K562 (cell line): ENCODE results near the gene SND1. TPM values are rescaled to one million over a fixed set of nuclear protein-coding genes. Genes with fewer than 3 reads are reported as not detected.

Source experiments
- ATAC-seq: fragments of 200-7000 bp; cut with Tn5 transposase; 3 replicates; pipeline ENCODE4 v1.9.1; 2020; ENCODE audit warnings: moderate library complexity
- BruUV-seq: library from RNA; stranded (reverse); fragments of 400-500 nt; replicated peaks from 2 replicates; lab custom pipeline; 2021; lab: Mats Ljungman, UMichigan
- CTCF ChIA-PET: fragments of 300-600 bp; formaldehyde crosslinking; extraction: SDS; loops from one replicate; lab custom pipeline; 2021; ENCODE audit warnings: low intra/inter-chr PET ratio; lab: Yijun Ruan, JAX
- POLR2A ChIA-PET: fragments of 300-600, 350-650 bp; sonication (Branson Sonifier 250); formaldehyde crosslinking; extraction: SDS; loops from one replicate; lab custom pipeline; 2021; ENCODE audit warnings: antibody characterized with exemption, inconsistent platforms; lab: Yijun Ruan, JAX
- DNase-seq, 4 experiments: peaks; one replicate each; pipeline versions ENCODE4 v3.0.0 to v3.0.0-alpha.2; 2011 to 2018; ENCODE audit warnings: low spot score in 3 of 4, mixed read lengths in 3 of 4; ENCODE audit errors: extremely low read depth in 1 of 4
- FAIRE-seq: peaks from 2 replicates; lab custom pipeline; 2011; peaks lifted over from hg19 to GRCh38; lab: Jason Lieb, UNC
- H2AFZ ChIP-seq: 2 replicates; pipeline ENCODE4 v1.6.0; 2011; ENCODE audit warnings: low read depth, low read length, control low read depth, inconsistent platforms
- H3K27ac ChIP-seq: fragments of 200-600 bp; 3 replicates; pipeline ENCODE4 v1.8.0; 2011; ENCODE audit warnings: low read depth, mild to moderate bottlenecking, control low read depth, inconsistent platforms, low read length, moderate library complexity, mixed read lengths; ENCODE audit errors: extremely low read depth
- H3K27me3 ChIP-seq, 2 experiments: fragments of 300-600 bp in 1 of 2; 2 replicates in 1 of 2; 3 replicates in 1 of 2; pipeline versions ENCODE4 v1.6.0 to v1.8.0; 2011; ENCODE audit warnings: inconsistent platforms in 2 of 2, low read length in 2 of 2, mild to moderate bottlenecking in 1 of 2, mixed read lengths in 1 of 2, moderate library complexity in 1 of 2; ENCODE audit not compliant: control insufficient read depth in 2 of 2, insufficient read depth in 2 of 2
- H3K36me3 ChIP-seq: fragments of 300-600 bp; 3 replicates; pipeline ENCODE4 v1.8.0; 2011; ENCODE audit warnings: mild to moderate bottlenecking, low read length, inconsistent platforms; ENCODE audit not compliant: control insufficient read depth, insufficient read depth
- H3K4me1 ChIP-seq, 2 experiments: fragments of 200-600 bp in 1 of 2; replicated peaks in 1 of 2; 2 replicates in 1 of 2; 3 replicates in 1 of 2; pipeline versions ENCODE4 v1.5.1 to v1.8.0; 2011; ENCODE audit warnings: inconsistent platforms in 2 of 2, low read length in 2 of 2, mild to moderate bottlenecking in 1 of 2, mixed read lengths in 1 of 2, moderate library complexity in 1 of 2; ENCODE audit not compliant: control insufficient read depth in 2 of 2, insufficient read depth in 2 of 2
- H3K4me2 ChIP-seq: 2 replicates; pipeline ENCODE4 v1.6.1; 2011; ENCODE audit warnings: low read length, control low read depth, inconsistent platforms, mixed read lengths; ENCODE audit not compliant: insufficient read depth
- H3K4me3 ChIP-seq: fragments of 200-600 bp; sonication (generic), shearing (Covaris generic); 2 replicates; pipeline ENCODE4 v1.5.1; 2016; ENCODE audit warnings: control low read depth, inconsistent platforms
- H3K79me2 ChIP-seq: fragments of 200-600 bp; 3 replicates; pipeline ENCODE4 v1.8.0; 2011; ENCODE audit warnings: low read length, inconsistent platforms; ENCODE audit not compliant: control insufficient read depth, insufficient read depth
- H3K9ac ChIP-seq, 2 experiments: 2 replicates each; pipeline versions ENCODE4 v1.6.0 to v1.6.1; 2011; ENCODE audit warnings: low read depth in 2 of 2, low read length in 2 of 2, control low read depth in 1 of 2, inconsistent platforms in 1 of 2, mild to moderate bottlenecking in 1 of 2, mixed read lengths in 1 of 2; ENCODE audit not compliant: insufficient read depth in 1 of 2
- H3K9me1 ChIP-seq: one replicate; pipeline ENCODE4 v1.6.0; 2011; ENCODE audit warnings: inconsistent platforms, mild to moderate bottlenecking, low read length, moderate library complexity; ENCODE audit not compliant: control insufficient read depth, insufficient read depth
- H3K9me3 ChIP-seq: replicated peaks from 2 replicates; pipeline ENCODE4 v1.5.1; 2011; ENCODE audit warnings: low read depth, low read length, inconsistent platforms; ENCODE audit not compliant: control insufficient read depth, insufficient read depth
- H4K20me1 ChIP-seq: replicated peaks from 2 replicates; pipeline ENCODE4 v1.6.1; 2011; ENCODE audit warnings: low read length, inconsistent platforms, mixed read lengths; ENCODE audit not compliant: control insufficient read depth, insufficient read depth
- CREBBP ChIP-seq: IDR thresholded peaks from one replicate; pipeline ENCODE4 v1.6.1; 2012; ENCODE audit warnings: low read depth, mild to moderate bottlenecking, control low read depth, inconsistent platforms, low read length
- FOXA1 ChIP-seq: fragments of 450-650 bp; IDR thresholded peaks from 2 replicates; pipeline ENCODE4 v1.6.1; 2016; ENCODE audit warnings: mild to moderate bottlenecking, borderline replicate concordance
- KAT2B ChIP-seq: IDR thresholded peaks from one replicate; pipeline ENCODE4 v1.6.1; 2012; ENCODE audit warnings: low read depth, mild to moderate bottlenecking, control low read depth, inconsistent platforms, low read length, moderate library complexity
- NCOA1 ChIP-seq: fragments of 450-650 bp; IDR thresholded peaks from 2 replicates; pipeline ENCODE4 v1.6.1; 2016; ENCODE audit warnings: low read depth
- ZNF609 ChIP-seq: sonication (generic); formaldehyde crosslinking; IDR thresholded peaks from 2 replicates; pipeline ENCODE4 v1.8.1; 2023; ENCODE audit warnings: missing genetic modification reagents, mild to moderate bottlenecking, borderline replicate concordance
- WGBS: fragments of 100-300 bp; shearing (Covaris generic); methylation state at CpG from one replicate; pipeline ENCODE4 v1.1.6; 2016; ENCODE audit warnings: low coverage, mixed read lengths; ENCODE audit not compliant: insufficient coverage; ENCODE audit errors: missing lambda C conversion rate; 5-methylcytosine and 5-hydroxymethylcytosine counted together
- in situ Hi-C: fragments of 300-500 bp; cut with MboI; formaldehyde crosslinking; loops from 4 replicates; pipeline ENCODE4 v1.15.0; 2018; ENCODE audit warnings: inconsistent platforms, mixed read lengths
- intact Hi-C: fragments of 100-400 bp; cut with micrococcal nuclease; formaldehyde crosslinking; loops from 2 replicates; pipeline ENCODE4 v1.14.2; 2022
- polyA plus RNA-seq, 8 experiments: library from polyadenylated mRNA; depleted of rRNA in 4 of 8; stranded (reverse) in 5 of 8; unstranded in 3 of 8; fragments of >200 nt; fragmentation: Nextera tagmentation in 2 of 8; fragmentation: Illumina TruSeq in 1 of 8; extraction: Ambion mirVana in 2 of 8; extraction: Trizol in 1 of 8; gene quantifications; 2 replicates each; pipeline versions ENCODE4 v1.2.1 to v1.2.3, GENCODE V29; 2011 to 2014; ENCODE audit warnings: inconsistent platforms in 1 of 8, missing spikeins in 1 of 8
- total RNA-seq, 7 experiments: library from RNA; depleted of rRNA in 6 of 7; stranded (reverse); fragments of >200 nt in 6 of 7; fragmentation: Illumina TruSeq in 2 of 7; extraction: Trizol in 2 of 7; gene quantifications; 2 replicates each; pipeline versions ENCODE4 v1.2.1 to v1.2.3, GENCODE V29; 2011 to 2021; ENCODE audit warnings: low replicate concordance in 1 of 7
- TF ChIP-seq, protein P1 (sequence below): fragments of 250-450 bp; sonication (Bioruptor Pico); IDR thresholded peaks from 2 replicates; pipeline ENCODE4 v1.8.0; 2021; ENCODE audit warnings: moderate library complexity, mild to moderate bottlenecking, inconsistent platforms

Gene SND1
- total and polyA plus RNA-seq, 9 of the 15 experiments (the other 6 are each of a cell fraction or from before 2014, with no cell fraction given) = 46.5 to 307 (median 191) TPM

DNA sequence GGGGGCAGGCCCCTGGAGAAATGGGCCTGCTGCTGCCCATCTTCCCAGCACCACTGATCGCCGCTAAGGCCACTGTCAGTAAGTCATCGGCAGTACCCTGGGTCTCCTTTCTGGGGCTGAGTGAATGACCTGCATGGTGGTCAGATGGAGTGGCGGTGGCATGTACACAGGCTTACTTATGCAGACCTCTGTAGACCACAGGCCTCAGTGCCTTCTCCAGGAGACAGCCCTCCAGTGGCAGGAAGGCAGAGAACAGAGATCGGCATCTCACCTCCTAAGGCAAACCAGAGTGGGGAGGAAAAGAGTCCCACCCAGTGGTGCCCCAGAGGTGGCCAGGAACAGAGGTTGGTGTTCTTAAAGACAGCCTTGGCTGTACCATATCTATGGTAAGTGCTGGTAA is 402.0 kb downstream of the SND1 start:
- in situ Hi-C loops (no loop called here), intact Hi-C loops (no loop called here)
- peak; percentile 41 for ATAC-seq
- peaks cover 3% of the 10 kb centered on the region for H3K9me1 ChIP-seq
- H4K20me1 ChIP-seq = peaks cover 18% of the 10 kb centered on the region
- no peak overlapping the region for H3K4me2 ChIP-seq
- H3K27ac ChIP-seq = no peak overlapping the region
- CTCF ChIA-PET = no interaction called here
- no peak for FAIRE-seq
- no peak for DNase-seq
- no peaks in the 10 kb centered on the region for H3K27me3 ChIP-seq
- no peaks in the 10 kb centered on the region; a peak in 1 of 5 replicates for H3K4me1 ChIP-seq
- H3K36me3 ChIP-seq = peaks cover 51% of the 10 kb centered on the region
- no TSS peak for BruUV-seq
- POLR2A ChIA-PET = interaction anchor here (0.6 to 1.1 kb wide), 5 partner anchors 9 to 620 kb away, joined by 3 to 4 read pairs (median 3); no protein-coding TSS in a partner anchor
- no peak overlapping the region for H3K4me3 ChIP-seq
- H2AFZ ChIP-seq = no peak overlapping the region
- H3K9me3 ChIP-seq = no peaks in the 10 kb centered on the region
- TF ChIP-seq NCOA1 (no peak), KAT2B (no peak), CREBBP (no peak), ZNF609 (no peak), FOXA1 (no peak)
- TF ChIP-seq, protein P1, sequence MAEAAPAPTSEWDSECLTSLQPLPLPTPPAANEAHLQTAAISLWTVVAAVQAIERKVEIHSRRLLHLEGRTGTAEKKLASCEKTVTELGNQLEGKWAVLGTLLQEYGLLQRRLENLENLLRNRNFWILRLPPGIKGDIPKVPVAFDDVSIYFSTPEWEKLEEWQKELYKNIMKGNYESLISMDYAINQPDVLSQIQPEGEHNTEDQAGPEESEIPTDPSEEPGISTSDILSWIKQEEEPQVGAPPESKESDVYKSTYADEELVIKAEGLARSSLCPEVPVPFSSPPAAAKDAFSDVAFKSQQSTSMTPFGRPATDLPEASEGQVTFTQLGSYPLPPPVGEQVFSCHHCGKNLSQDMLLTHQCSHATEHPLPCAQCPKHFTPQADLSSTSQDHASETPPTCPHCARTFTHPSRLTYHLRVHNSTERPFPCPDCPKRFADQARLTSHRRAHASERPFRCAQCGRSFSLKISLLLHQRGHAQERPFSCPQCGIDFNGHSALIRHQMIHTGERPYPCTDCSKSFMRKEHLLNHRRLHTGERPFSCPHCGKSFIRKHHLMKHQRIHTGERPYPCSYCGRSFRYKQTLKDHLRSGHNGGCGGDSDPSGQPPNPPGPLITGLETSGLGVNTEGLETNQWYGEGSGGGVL (CRISPR knock-in tag) = no peak
- WGBS = 93% methylated on average over 5 of the region's 5 CpGs
- 0 out of 4 replicates have a peak overlapping the region, but pooled peaks of 1 of the 2 experiments have one; percentile 11 for H3K9ac ChIP-seq
- no peaks in the 10 kb centered on the region for H3K79me2 ChIP-seq
